Adrenal gland (tissue), 12 donors: ENCODE data around the gene HECTD2. TPM values are rescaled to one million over a fixed set of nuclear protein-coding genes. Genes with fewer than 3 reads are reported as not detected.

Source experiments
- DNase-seq, 7 donors: peaks; one replicate each; pipeline ENCODE4 v3.0.0-alpha.2; 2019 to 2020
- H3K27ac ChIP-seq, 5 donors: fragments of 200-600 bp; sonication (generic) in 4 of 5; 1 replicate in 3 of 5; 2 replicates in 2 of 5; pipeline versions ENCODE4 v1.5.1 to v1.8.0; 2016 to 2020; ENCODE audit warnings: mild to moderate bottlenecking in 1 of 5
- H3K27me3 ChIP-seq: fragments of 200-600 bp; 2 replicates; pipeline ENCODE4 v1.8.0; 2021
- H3K36me3 ChIP-seq, 2 donors: fragments of 200-600 bp; replicated peaks in 1 of 2; 1 replicate in 1 of 2; 2 replicates in 1 of 2; pipeline versions ENCODE4 v1.5.1 to v1.8.0; 2018 to 2022
- H3K4me1 ChIP-seq, 2 donors: fragments of 200-600 bp; replicated peaks in 1 of 2; 1 replicate in 1 of 2; 2 replicates in 1 of 2; pipeline versions ENCODE4 v1.5.1 to v1.8.0; 2018 to 2021
- H3K4me3 ChIP-seq, 4 donors: fragments of 200-600 bp; sonication (generic) in 3 of 4; one replicate each; pipeline ENCODE4 v1.5.1; 2016 to 2018
- H3K9me3 ChIP-seq, 3 donors: fragments of 200-600 bp; sonication (generic) in 1 of 3; replicated peaks in 1 of 3; 1 replicate in 2 of 3; 2 replicates in 1 of 3; pipeline versions ENCODE4 v1.5.1 to v1.8.0; 2016 to 2021
- CTCF ChIP-seq, 6 experiments: fragments of 450-650 bp in 4 of 6; fragments of 200-600 bp in 2 of 6; sonication (generic) in 1 of 6; IDR thresholded peaks; 1 replicate in 5 of 6; 2 replicates in 1 of 6; pipeline versions ENCODE4 v1.5.1 to v1.8.0; 2016 to 2021; ENCODE audit warnings: antibody characterized with exemption in 6 of 6, mild to moderate bottlenecking in 2 of 6, moderate library complexity in 1 of 6
- POLR2A ChIP-seq, 2 donors: fragments of 450-650 bp; IDR thresholded peaks; one replicate each; pipeline ENCODE4 v1.6.1; 2017; ENCODE audit warnings: antibody characterized with exemption in 2 of 2, mild to moderate bottlenecking in 2 of 2, moderate library complexity in 1 of 2
- WGBS, 4 donors: extraction: QIAGEN DNeasy Blood & Tissue Kit in 2 of 4; methylation state at CpG; one replicate each; pipeline versions ENCODE4 v1.1.5 to v1.1.7; 2013 to 2017; 5-methylcytosine and 5-hydroxymethylcytosine counted together
- intact Hi-C, 2 donors: fragments of 100-400 bp; cut with DNase I; formaldehyde crosslinking; loops; one replicate each; pipeline versions ENCODE4 v1.14.1 to v1.15.0; 2022 to 2023
- polyA plus RNA-seq, 3 donors: library from polyadenylated mRNA; stranded (reverse); fragments of 200-250 nt in 2 of 3; fragments of 350-450 nt in 1 of 3; fragmentation: Illumina TruSeq in 1 of 3; extraction: RNeasy Lipid Tissue Mini Kit (QIAGEN cat#74804) in 1 of 3; gene quantifications; one replicate each; pipeline ENCODE4 v1.2.3, GENCODE V29; 2013 to 2014
- total RNA-seq, 9 donors: library from RNA; depleted of rRNA in 4 of 9; stranded (reverse); fragments of >200 nt in 4 of 9; fragments of 120-200 nt in 1 of 9; fragmentation: NEBNext Ultra II Directional in 1 of 9; extraction: Animal tissue kit (Norgen Biotek cat#: 25700) in 1 of 9; gene quantifications; one replicate each; pipeline versions ENCODE4 v1.1.0 to v1.2.4, GENCODE V29; 2013 to 2023
- donor health status: healthy with polysubstance abuse.
- donor health status: Bipolar disorder and iron deficiency.
- donor health status: DM: yes; HTN: yes; CAD: no.
- donor health status: DM: no; HTN: no; CAD: no.
- donor health status: DM: no; HTN: no; CAD: no.
- donor health status: DM: yes; HTN: yes; CAD: no.

HECTD2 gene
- total and polyA plus RNA-seq, 12 donors: 5.4 to 20.3 (median 8.2) TPM

GRCh38 chr10:91465261-91465660, 55.1 kb downstream of the HECTD2 start:
- WGBS, 4 donors: 88 to 100% (median 97%) methylated on average over 1 of the region's 1 CpG
- Histone ChIP-seq H3K27me3 (no peaks in the 10 kb centered on the region), H3K9me3 (no peaks in the 10 kb centered on the region), H3K4me3 (no peak overlapping the region), H3K36me3 (peaks cover 0 to 3% of the 10 kb centered on the region in 2 donors), H3K27ac (no peak overlapping the region), H3K4me1 (no peaks in the 10 kb centered on the region)
- intact Hi-C loops: no loop called here
- DNase-seq: no peak
- no peak for TF ChIP-seq POLR2A (IDR thresholded peaks at IDR 0.05)
- no peak for TF ChIP-seq CTCF (IDR thresholded peaks at IDR 0.05)

- Histone ChIP-seq H3K27ac (no peak overlapping the region), H3K4me1 (no peaks in the 10 kb centered on the region), H3K4me3 (no peak overlapping the region), H3K9me3 (no peaks in the 10 kb centered on the region), H3K36me3 (no peaks in the 10 kb centered on the region), H3K27me3 (no peaks in the 10 kb centered on the region)
- WGBS, 4 donors: 94 to 100% (median 99%) methylated on average over 3 to 4 of the region's 4 CpGs
- DNase-seq: no peak
- no peak for TF ChIP-seq CTCF (IDR thresholded peaks at IDR 0.05)
- no peak for TF ChIP-seq POLR2A (IDR thresholded peaks at IDR 0.05)
- intact Hi-C loops: no loop called here
These were observed 57.0 kb downstream of the HECTD2 start for GRCh38 chr10:91467114-91467513.

GRCh38 chr10:91471602-91472001, 61.5 kb downstream of the HECTD2 start:
- 94 to 100% (median 99%) methylated on average over 1 of the region's 1 CpG for WGBS, 4 donors
- Histone ChIP-seq H3K27ac (no peak overlapping the region), H3K4me3 (no peak overlapping the region), H3K4me1 (no peaks in the 10 kb centered on the region), H3K27me3 (no peaks in the 10 kb centered on the region), H3K9me3 (no peaks in the 10 kb centered on the region), H3K36me3 (no peaks in the 10 kb centered on the region)
- intact Hi-C loops: no loop called here
- no peak for TF ChIP-seq CTCF (IDR thresholded peaks at IDR 0.05)
- TF ChIP-seq POLR2A (IDR thresholded peaks at IDR 0.05): no peak
- DNase-seq: no peak

GRCh38 chr10:91472911-91473310, 62.8 kb downstream of the HECTD2 start:
- H3K36me3 ChIP-seq: no peaks in the 10 kb centered on the region
- no peak for TF ChIP-seq POLR2A (IDR thresholded peaks at IDR 0.05)
- H3K4me3 ChIP-seq: no peak overlapping the region
- DNase-seq: no peak
- intact Hi-C loops: no loop called here
- no peaks in the 10 kb centered on the region for H3K9me3 ChIP-seq
- WGBS, 4 donors: 94 to 99% (median 97%) methylated on average over 2 of the region's 2 CpGs
- no peaks in the 10 kb centered on the region for H3K27me3 ChIP-seq
- H3K27ac ChIP-seq: no peak overlapping the region
- H3K4me1 ChIP-seq: no peaks in the 10 kb centered on the region

GRCh38 chr10:91474009-91474408, 63.9 kb downstream of the HECTD2 start:
- Histone ChIP-seq H3K27ac (no peak overlapping the region), H3K27me3 (no peaks in the 10 kb centered on the region), H3K9me3 (no peaks in the 10 kb centered on the region), H3K36me3 (no peaks in the 10 kb centered on the region), H3K4me1 (no peaks in the 10 kb centered on the region), H3K4me3 (no peak overlapping the region)
- no peak for DNase-seq
- whole genome bisulfite sequencing, 4 donors: 84 to 97% (median 91%) methylated on average over 1 of the region's 1 CpG
- TF ChIP-seq CTCF (IDR thresholded peaks at IDR 0.05) (no peak), POLR2A (IDR thresholded peaks at IDR 0.05) (no peak)
- intact Hi-C loops: no loop called here
